ENCODE measurements around the gene YIPF3.
"Not testable (repeated sequence)": the region's sequence is repeated elsewhere in the genome, so short reads cannot be mapped to it uniquely, and the experiment has no call there.

The YIPF3 gene

GRCh38 chr6:43502666-43503065 is 14.1 kb downstream of the YIPF3 start:
- no peak for TF ChIP-seq CTCF (IDR thresholded peaks at IDR 0.05; ENCODE audit: low read depth, low read length)
- no peak overlapping the region for H3K4me3 ChIP-seq (ENCODE audit: low read depth, low read length)

GRCh38 chr6:43500921-43501320 is 15.8 kb downstream of the YIPF3 start:
- TF ChIP-seq CTCF (IDR thresholded peaks at IDR 0.05; ENCODE audit: low read depth, low read length): no peak
- H3K4me3 ChIP-seq (ENCODE audit: low read depth, low read length): no peak overlapping the region

GRCh38 chr6:43499028-43499815 is 17.5 kb downstream of the YIPF3 start:
- no peak for TF ChIP-seq CTCF (IDR thresholded peaks at IDR 0.05; ENCODE audit: low read depth, low read length)
- no peak overlapping the region for H3K4me3 ChIP-seq (ENCODE audit: low read depth, low read length)

- not testable (repeated sequence) for H3K4me3 ChIP-seq (ENCODE audit: low read depth, low read length)
Measured at GRCh38 chr6:43498291-43498690, 18.4 kb downstream of the YIPF3 start.

- no peak for TF ChIP-seq CTCF (IDR thresholded peaks at IDR 0.05; ENCODE audit: low read depth, low read length)
- H3K4me3 ChIP-seq (ENCODE audit: low read depth, low read length): no peak overlapping the region
Measured at GRCh38 chr6:43497689-43498088, 19.0 kb downstream of the YIPF3 start.

GRCh38 chr6:43497129-43497396 is 19.7 kb downstream of the YIPF3 start:
- TF ChIP-seq CTCF (IDR thresholded peaks at IDR 0.05; ENCODE audit: low read depth, low read length): no peak
- H3K4me3 ChIP-seq (ENCODE audit: low read depth, low read length): no peak overlapping the region

- H3K4me3 ChIP-seq (ENCODE audit: low read depth, low read length): no peak overlapping the region; the same call in 1 of the 2 replicates
- peak; percentile 53 for TF ChIP-seq CTCF (IDR thresholded peaks at IDR 0.05; ENCODE audit: low read depth, low read length)
Measured at GRCh38 chr6:43496370-43497128, 20.2 kb downstream of the YIPF3 start.
